Thyroid gland (tissue), 4 donors: Measurements from ENCODE around the gene PKIG.

Experiments
- CTCF ChIP-seq, 6 experiments: fragments of 200-600 bp in 3 of 6; fragments of 450-650 bp in 3 of 6; sonication (generic) in 3 of 6; IDR thresholded peaks; one replicate each; pipeline ENCODE4 v1.5.1; 2016 to 2019; ENCODE audit warnings: antibody characterized with exemption in 6 of 6, mild to moderate bottlenecking in 2 of 6, inconsistent platforms in 1 of 6, moderate library complexity in 1 of 6
- POLR2A ChIP-seq, 2 donors: fragments of 450-650 bp; IDR thresholded peaks; one replicate each; pipeline ENCODE4 v1.6.1; 2017; ENCODE audit warnings: antibody characterized with exemption in 2 of 2, mild to moderate bottlenecking in 2 of 2, moderate library complexity in 1 of 2

GRCh38 chr20:44633187-44633810, 50.9 kb downstream of the PKIG start:
- TF ChIP-seq CTCF (IDR thresholded peaks at IDR 0.05): no peak
- TF ChIP-seq POLR2A (IDR thresholded peaks at IDR 0.05): no peak
